HK-2 (cell line): ENCODE data around the gene CCDC106.

Experiments
- DNase-seq: peaks from one replicate; pipeline ENCODE4 v3.0.0-alpha.2; 2018; ENCODE audit not compliant: unreplicated experiment

The CCDC106 gene

DNA sequence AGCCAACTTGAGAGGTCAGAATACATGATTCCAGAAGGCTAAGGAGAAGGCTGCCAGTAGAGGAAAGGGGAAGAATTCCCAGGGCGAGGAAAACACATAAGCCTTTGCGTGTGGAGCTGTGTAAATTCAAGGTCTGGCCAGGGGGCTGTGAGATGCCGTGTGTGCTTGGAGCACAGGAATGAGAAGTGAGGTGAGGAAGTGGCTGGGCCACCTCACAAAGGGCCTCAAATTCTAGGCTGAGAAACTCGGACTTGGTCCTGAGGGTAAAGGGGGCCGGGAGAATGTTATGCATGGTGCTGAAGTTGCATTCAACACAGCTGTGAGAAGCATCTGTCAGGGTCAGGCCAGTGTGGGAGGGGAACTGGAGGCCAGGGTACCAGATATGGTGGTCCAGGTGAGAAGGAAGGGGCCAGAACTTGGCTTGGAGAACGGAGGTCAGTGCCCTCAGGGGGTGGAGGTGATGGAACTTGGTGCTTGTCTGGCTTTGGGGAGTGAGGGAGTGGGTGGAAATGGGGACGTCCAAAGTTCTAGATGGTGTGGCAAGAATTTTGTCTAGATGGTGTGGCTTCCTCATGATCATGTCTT, 12.1 kb upstream of the CCDC106 start:
- no peak for DNase-seq

DNA sequence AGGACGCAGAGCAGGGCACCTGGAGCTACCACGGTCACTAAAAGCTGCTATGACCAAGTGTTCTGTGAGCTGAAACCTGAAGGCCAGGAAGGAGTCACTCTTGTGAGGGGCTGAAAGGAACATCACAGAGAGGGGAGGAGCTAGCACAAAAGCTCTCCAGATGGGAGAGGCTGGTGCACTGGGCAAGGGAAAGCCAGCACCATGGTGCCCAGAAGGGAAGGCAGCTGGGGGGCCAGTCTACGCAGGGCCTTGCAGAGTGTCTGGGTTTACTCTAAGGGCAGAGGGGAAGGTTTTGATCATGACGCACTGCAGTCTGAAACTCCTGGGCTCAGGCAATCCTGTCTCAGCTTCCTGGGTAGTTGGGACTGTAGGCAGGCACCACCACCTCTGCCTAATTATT, 11.3 kb upstream of the CCDC106 start:
- no peak for DNase-seq

DNA sequence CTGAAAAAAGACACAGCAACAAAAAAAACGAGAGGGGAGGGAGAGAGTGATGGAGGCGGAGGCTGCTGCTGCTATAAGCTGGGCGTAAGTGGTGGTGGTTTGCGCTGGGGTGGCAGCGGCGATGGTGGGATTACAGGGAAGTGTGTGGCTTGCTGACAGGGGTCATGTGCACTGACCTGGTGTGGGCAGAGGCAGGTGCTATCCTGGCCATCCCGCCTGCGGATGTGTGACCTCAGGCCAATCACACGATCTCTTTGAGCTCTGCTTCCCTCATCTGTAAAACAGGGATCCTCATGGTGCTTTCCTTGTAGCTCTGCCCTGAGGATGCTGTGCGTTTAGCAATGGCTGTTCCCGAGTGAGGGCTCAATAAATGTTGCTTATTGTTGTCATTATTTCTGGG, 10.5 kb upstream of the CCDC106 start:
- no peak for DNase-seq

DNA sequence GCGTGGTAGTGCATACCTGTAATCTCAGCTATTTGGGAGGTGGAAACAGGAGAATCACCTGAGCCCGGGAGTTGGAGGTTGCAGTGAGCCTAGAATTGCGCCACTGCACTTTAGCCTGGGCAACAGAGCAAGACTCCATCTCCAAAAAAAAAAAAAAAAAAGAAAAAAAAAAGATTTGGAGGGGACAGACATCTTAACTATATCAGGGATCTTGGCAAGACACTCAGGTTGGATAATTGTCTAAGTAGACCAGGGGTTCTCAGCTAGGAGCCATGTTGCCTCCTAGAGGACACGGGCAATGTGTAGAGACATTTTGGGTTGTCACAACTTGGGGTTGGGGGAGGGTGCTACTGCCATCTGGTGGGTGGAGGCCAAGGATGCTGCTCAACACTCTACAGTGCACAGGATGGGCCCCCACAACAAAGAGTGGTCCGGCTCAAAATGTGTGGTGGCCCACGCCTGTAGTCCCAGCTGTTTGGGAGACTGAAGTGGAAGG, 9.1 kb upstream of the CCDC106 start:
- peak; percentile 52 for DNase-seq

DNA sequence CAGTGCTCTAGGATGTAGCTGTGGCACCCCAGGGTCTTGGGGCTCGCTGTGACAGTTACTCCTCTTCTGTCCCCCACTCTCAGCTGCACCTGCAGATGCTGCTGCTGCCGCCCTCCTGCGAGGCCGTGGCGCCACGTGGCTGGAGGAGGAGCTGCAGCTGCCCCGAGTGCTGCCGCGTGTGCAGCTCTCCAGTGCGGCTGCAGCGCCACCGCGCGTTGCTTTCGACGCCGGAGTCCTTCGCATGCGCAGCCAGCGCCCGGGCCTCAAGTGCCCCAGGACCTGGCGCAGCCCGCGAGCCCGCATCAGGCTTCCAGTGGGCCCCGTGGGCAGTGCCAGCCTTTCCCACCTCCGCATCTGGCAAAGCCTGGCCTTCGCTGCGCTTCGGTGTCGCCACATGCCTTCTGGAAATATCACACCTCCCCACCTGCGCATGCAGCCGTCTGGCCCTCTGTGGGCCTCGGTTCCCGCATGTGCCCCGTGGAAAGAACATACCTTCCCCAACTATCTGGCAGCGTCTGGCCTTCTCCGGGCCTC, 7.9 kb upstream of the CCDC106 start:
- peak; percentile 93 for DNase-seq

DNA sequence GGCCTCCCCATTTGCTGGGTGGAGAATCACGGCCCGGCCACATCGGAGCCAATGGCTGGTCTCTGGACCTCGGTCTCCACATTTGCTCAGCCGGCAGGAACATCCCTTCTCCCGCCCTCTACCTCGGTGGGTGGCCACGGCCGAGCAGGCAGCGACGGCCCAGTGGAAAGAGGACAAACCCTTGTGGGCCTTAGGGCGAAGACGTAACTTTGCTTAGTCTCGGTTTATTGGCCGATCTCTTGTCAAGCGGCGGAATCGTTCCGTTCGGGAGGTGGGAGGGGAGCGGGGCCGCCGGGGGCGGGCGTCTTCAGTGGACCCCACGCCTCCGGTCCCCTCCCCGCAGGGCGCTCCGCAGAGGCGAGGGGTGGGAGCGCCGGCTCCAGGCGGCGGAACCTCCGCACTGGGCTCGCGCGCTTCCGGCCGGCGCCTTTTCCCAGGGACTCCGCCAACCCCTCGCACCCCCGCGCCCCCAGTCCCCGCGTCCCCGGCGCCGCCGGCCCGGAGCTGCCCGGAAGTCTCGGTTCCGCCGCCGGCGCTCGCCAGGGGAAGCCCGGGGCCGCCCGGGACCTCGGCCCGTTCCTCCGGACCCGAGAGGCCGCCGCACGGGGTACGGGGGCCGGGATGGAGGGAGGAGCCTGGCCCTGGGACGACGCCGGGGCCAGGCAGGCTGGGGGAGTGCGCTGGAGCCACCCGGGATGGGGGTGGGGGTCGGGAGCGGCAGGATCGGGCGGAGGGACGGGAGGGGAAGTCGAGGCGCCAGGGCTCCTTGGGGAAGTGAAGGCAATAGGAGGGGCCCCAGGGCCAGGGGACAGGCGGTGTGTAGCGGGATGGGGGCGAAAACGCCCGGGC, 7.2 kb upstream of the CCDC106 start, which contains the start of gene ZNF580:
TSS of gene ZNF580 (plus strand) at position 426 of the 849 bp plus-strand sequence. CDS start 1,507 bp downstream, outside the sequence.
- DNase-seq: peak; percentile 86

DNA sequence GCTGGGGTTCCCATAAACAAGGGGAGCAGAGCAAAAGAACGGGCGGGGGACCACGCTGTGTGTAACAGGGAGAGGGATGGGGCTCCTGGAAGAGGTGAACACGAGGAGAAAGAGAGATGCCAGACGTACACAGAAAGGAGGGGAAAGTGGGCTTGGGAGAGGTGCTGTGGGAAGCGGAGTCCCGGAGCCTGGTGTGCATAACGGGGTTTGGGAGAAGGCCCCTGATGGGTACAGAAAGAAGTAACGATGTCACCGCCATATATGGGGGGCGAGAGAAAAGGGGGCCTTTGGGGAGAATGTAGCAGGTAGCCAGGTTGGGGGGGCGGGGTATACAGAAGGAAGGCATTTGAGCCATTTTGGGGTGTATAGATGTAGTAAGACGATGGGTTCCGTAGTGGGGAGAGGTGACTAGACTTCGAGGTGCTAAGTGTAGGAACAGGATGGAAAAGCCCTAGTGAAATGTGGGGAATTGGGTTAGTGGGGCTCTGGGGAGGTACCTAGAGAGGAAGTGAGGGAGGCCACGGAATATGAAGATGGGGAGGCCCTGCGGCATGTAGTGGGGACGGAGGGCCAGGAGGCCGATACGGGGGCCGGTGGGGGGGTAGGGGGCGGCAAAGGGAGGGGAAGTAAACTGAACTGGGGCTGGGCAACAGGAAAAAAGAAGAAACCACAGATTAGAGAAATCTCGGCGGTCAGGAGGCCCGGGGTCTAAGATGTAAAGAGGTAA, 6.4 kb upstream of the CCDC106 start:
- DNase-seq: peak; percentile 35

DNA sequence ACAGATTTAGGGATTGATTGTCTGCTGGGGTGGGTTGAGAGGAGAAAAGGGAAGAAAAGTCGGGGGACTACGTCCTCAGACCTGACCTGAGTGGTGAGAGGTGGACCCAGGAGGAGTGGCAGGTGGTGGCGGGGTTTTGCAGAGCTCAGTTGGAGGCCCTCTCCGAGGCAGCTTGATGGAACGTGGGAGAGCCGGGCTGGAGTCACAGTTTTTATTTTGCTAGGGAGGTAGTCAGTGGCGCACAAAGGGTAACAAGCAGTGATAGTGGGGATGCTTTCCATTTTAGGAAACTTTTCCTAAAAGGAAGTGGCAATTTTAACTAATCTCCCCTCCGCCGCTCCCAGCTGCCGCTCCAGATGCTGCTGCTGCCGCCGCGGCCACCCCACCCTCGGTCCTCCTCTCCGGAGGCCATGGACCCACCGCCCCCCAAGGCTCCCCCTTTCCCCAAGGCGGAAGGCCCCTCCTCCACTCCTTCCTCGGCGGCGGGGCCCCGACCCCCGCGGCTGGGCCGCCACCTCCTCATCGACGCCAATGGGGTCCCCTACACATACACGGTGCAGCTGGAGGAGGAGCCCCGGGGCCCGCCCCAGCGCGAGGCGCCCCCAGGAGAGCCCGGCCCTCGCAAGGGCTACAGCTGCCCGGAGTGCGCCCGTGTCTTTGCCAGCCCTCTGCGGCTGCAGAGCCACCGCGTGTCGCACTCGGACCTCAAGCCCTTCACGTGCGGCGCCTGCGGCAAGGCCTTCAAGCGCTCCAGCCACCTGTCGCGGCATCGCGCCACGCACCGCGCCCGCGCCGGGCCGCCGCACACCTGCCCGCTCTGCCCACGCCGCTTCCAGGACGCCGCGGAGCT, 5.6 kb upstream of the CCDC106 start:
- DNase-seq: peak; percentile 47

DNA sequence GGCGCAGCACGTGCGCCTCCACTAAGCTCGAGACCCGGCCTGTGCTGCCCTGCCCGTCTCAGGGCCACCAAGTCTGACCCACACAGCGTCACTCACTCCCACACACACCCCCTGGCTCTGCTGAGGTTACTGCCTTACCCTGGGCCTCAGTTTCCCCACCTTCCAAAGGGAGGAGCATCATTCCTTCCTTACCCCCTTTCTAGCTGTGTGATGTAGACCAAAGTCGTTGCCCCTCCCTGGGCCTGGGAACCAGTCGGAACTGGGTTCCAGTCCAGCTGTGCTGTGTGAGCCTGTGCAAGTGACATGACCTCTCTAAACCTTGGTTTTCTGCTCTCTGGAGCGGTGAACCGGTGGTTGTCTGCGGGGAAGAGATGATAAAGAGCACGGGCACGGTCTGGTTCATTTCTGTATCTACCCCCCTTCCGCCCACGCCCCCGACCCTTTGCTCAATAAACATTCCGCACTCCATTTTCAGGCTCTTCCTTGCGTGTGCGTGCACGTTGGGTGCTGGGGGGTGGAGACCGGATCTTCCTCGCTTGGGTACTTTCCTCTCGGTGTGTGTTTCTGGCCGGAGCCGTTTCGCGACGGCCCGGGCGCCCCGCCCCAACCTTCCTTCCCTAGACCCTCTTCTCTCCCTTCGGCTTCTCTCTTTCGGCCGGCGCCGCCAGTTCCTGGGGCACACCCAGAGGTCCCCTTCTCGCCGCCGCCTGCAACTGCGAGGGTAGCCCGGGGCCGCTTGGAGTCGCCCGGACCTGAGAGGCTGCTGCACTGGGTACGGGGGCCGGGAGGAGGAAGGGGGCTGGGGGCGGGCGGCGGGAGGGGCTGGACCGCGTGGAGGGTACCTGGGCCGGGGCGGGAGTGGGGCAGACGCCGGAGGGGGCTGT, 4.8 kb upstream of the CCDC106 start, which contains the start of gene ZNF581:
TSS of gene ZNF581 (plus strand) at position 647 of the 884 bp plus-strand sequence. CDS start 923 bp downstream, outside the sequence.
- peak; percentile 87 for DNase-seq

DNA sequence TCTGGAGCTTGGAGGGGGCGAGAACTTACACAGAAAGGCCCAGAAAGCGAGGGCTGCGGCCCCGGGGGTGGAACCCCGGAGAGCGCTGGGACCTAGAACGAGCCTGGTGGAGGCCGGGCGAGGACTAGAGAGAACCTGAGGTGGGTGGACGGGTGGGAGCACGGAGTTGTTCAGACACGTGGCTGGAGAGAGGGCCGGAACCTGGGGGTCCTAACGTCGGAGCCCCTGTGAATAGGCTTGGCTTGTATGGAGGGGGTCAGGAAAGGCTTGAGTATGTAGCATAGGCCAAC, 4.2 kb upstream of the CCDC106 start:
- DNase-seq: no peak

DNA sequence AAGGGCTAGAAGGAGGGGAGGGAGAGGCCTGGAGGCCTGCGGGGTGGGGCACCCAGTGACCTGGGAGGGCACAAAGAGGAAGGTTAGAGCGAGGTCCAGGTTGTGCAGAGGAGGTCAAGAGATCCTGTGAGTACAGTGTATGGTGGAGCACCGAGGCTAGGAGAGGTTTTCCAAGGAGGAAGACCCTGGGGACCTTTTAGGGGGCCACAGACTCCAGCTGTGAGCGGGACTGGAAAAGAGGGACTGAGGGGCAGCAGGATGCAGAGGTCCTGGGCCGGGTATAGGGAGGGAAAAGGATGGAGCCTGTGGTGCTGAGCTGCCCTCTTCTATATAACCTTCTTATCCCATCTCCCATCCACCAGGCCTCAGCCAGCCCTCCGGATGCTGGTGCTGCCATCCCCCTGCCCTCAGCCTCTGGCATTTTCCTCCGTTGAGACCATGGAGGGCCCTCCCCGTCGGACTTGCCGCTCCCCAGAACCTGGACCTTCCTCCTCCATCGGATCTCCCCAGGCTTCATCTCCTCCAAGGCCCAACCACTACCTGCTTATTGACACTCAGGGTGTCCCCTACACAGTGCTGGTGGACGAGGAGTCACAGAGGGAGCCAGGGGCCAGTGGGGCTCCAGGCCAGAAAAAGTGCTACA, 3.7 kb upstream of the CCDC106 start:
- DNase-seq: no peak

DNA sequence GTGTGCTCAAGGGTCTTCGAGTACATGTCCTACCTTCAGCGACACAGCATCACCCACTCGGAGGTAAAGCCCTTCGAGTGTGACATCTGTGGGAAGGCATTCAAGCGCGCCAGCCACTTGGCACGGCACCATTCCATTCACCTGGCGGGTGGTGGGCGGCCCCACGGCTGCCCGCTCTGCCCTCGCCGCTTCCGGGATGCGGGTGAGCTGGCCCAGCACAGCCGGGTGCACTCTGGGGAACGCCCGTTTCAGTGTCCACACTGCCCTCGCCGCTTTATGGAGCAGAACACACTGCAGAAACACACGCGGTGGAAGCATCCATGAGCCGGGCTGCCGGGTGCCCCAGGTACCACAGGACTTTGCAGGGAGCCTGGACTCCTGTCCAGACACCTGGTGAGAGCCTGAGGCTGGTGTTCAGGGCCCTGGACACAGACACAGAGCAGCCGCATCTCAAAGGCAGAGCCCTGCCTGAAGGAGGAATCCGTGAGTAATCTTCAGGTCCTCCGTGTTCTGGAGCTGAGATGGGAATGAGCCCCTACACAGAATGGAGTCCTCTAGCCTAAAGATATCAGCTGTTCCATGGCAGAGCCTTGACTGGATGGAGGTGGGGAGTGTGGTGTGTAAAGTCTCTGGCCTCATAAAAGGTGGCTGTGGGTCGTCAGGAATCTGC, 3.0 kb upstream of the CCDC106 start:
- peak; percentile 60 for DNase-seq

DNA sequence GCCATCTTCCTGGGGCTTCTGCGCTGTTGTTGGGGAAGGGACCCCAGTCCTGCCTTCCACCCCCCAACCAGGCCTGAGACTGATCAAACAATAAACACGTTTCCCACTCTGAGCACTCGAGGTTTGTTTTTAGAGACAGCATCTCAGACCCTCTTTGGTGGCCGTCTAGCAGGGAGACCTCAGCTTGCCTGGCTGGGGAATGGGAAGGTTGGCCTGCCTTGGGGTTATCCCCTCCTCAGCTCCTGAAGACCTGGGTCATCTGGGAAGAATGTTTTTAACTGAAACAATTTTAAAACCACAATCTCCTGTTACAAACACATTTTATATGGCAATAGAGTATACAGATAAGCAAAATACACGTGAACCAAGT, 2.5 kb upstream of the CCDC106 start:
- no peak for DNase-seq

DNA sequence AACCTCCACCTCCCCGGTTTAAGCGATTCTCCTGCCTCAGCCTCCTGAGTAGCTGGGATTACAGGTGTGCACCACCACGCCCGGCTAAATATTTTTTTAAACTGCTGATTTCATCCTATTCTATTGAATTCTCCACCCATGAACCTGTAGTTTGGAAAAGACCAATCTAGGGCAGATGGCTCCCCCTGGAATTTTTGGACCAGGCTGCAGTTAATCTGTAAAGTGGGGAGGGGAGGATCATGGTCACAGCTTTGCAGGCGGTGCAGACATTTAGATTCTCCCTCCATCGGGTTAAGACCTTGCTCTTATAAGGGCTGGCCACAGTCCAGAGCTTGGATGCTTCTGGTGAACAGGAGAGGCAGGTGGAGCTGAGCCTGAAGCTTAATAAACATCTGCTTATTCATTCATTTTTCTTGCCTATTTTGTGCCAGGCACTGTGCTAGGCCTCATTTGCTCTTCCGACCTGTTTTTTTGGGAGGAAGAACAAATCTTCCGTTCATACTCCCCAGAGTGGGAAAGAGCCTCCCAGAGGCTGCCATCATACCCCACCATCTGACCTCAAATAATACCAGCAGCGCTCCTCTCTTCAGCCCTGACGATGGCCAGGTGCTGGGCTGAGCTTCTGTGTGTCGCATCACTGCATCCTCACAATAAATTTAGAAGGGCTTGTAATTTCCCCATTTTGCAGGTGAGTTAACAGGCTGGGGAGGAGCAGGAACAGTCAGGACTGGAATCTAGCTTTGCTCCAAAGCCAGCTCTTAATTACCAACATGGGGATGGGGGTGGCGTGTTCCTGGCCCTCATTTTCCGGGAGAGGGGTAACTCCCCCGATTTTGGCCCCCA, 902 bp upstream of the CCDC106 start:
- no peak for DNase-seq

DNA sequence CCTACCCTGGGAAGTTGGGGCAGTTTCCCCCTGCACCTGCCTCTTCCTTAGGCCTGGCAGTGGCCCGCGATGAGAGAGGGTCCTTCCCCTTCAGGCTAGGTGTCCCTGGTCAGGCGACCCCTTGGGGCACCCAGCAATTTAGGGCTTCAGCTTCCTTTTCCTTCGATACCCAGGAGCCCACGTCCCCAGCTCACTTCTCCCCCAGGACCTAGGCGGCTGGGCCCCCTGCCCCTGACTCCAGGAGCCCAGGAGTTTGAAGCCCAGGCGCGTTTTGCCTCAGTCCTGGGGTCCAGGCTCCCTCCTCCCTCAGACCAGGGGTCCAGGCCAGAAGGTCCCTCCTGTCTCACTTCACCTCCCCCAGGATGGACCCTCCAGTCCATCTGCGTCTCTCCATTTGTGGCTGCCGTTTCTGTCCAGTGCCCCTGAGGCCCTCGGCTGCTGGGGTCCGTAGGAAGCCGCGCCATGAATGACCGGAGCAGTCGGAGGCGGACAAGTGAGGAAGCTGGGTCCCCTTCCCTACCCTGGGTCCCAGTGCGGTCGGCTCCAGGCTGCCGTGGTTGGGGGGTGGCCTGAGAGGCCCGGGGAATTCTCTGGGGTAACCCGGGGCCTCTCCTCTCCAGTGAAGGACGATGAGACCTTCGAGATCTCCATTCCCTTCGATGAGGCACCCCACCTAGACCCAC, 714 bp downstream of the CCDC106 start:
- DNase-seq: no peak

DNA sequence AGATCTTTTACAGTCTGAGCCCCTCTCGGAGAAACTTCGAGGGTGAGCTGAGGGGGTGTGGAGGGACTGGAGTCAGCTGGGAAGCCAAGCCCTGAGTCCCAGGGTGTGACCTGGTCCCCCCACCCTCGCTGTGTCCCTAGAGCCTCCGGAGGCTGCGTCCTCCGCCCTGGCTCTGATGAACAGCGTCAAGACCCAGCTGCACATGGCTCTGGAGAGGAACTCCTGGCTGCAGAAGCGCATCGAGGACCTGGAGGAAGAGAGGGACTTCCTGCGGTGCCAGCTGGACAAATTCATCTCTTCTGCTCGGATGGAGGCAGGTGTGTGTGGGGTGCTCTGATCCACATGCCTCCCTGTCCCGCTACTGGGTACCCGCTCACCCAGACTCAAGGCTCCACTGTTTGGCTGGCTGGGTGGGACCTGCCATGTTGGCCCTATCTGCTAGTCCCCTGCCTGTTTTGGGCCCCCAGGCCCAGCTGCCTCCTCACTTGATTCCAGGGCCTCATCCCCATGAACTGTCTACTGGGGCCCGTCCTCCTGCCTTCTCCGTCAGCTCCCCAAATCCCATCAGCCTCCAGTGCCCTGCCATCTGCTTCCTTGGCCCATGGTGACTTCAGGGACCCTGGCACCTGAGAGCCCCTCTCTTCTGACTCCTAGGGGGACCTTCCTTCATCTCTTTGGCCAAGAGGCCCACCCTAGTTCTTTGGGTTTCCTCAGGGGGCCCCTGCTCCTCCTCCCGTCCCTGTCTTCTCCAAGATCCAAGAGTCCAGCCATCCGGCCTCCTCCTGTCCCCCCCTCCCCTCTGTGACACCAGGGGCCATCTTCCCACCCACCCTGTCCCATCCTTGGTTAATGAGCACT, 1.5 kb downstream of the CCDC106 start:
- DNase-seq: no peak

DNA sequence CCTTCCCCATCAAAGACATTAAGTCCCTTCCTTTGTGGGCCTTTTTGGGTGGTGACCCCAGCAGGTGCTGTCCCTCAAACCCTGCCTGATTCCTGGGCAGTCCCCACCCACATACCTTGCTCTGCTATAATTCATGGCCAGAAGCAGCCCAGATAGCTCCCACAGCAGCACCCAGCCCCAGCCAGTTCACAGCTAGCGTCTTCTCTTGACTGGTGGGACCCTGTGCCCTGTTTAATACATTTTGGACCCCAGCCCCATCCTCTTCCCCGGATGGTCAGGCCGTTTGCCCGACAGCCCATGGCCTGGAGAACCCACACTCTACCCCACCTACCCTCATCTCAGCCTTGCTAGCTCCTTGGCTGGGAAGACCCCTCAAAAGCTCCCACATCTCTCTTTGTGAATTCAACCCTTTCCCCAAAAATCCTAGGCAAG, 2.1 kb downstream of the CCDC106 start:
- DNase-seq: no peak
